Small intestine (tissue), 7 donors: ENCODE data around the gene RUFY3. TPM values are rescaled to one million over a fixed set of nuclear protein-coding genes. Genes with fewer than 3 reads are reported as not detected.

ENCODE experiments used
- DNase-seq, 2 donors: peaks; one replicate each; pipeline versions ENCODE4 v3.0.0 to v3.0.0-alpha.2; 2013
- FAIRE-seq: peaks from 2 replicates; lab custom pipeline; 2012; peaks lifted over from hg19 to GRCh38; lab: Jason Lieb, UNC
- H3K27ac ChIP-seq, 3 donors: one replicate each; pipeline ENCODE4 v1.5.1; 2013; ENCODE audit warnings: low read length in 2 of 3, mild to moderate bottlenecking in 2 of 3, control low read depth in 1 of 3, inconsistent platforms in 1 of 3, low read depth in 1 of 3, moderate library complexity in 1 of 3
- H3K27me3 ChIP-seq, 3 donors: one replicate each; pipeline ENCODE4 v1.6.1; 2013; ENCODE audit warnings: low read length in 3 of 3, inconsistent platforms in 1 of 3; ENCODE audit not compliant: control insufficient read depth in 3 of 3, insufficient read depth in 3 of 3
- H3K36me3 ChIP-seq, 3 donors: one replicate each; pipeline ENCODE4 v1.6.1; 2013; ENCODE audit warnings: low read length in 3 of 3, inconsistent platforms in 1 of 3, low read depth in 1 of 3, mild to moderate bottlenecking in 1 of 3, moderate library complexity in 1 of 3; ENCODE audit not compliant: control insufficient read depth in 3 of 3, insufficient read depth in 2 of 3
- H3K4me1 ChIP-seq, 3 donors: one replicate each; pipeline ENCODE4 v1.6.1; 2013; ENCODE audit warnings: low read length in 2 of 3, inconsistent platforms in 1 of 3, low read depth in 1 of 3, mild to moderate bottlenecking in 1 of 3, moderate library complexity in 1 of 3; ENCODE audit not compliant: control insufficient read depth in 3 of 3, insufficient read depth in 2 of 3
- H3K4me3 ChIP-seq, 3 donors: one replicate each; pipeline ENCODE4 v1.5.1; 2013; ENCODE audit warnings: low read length in 3 of 3, control low read depth in 1 of 3, inconsistent platforms in 1 of 3, low read depth in 1 of 3, mild to moderate bottlenecking in 1 of 3, moderate library complexity in 1 of 3
- H3K9me3 ChIP-seq, 2 donors: one replicate each; pipeline ENCODE4 v1.6.1; 2013; ENCODE audit warnings: low read depth in 1 of 2, low read length in 1 of 2; ENCODE audit not compliant: control insufficient read depth in 2 of 2, insufficient read depth in 1 of 2
- WGBS, 3 donors: extraction: QIAGEN DNeasy Blood & Tissue Kit; methylation state at CpG; one replicate each; pipeline ENCODE4 v1.1.7; 2013; 5-methylcytosine and 5-hydroxymethylcytosine counted together
- polyA plus RNA-seq, 4 donors: library from polyadenylated mRNA; stranded (reverse) in 3 of 4; unstranded in 1 of 4; fragments of 200-250 nt in 3 of 4; fragments of 120-200 nt in 1 of 4; gene quantifications; one replicate each; pipeline versions ENCODE4 v1.2.1 to v1.2.3, GENCODE V29; 2013
- donor health status: healthy with polysubstance abuse.
- donor health status: control.
- donor health status: control.
- donor health status: Bipolar disorder and iron deficiency.
- donor health status: healthy.

Gene RUFY3
- polyA plus RNA-seq, 4 donors = 13.8 to 48.4 (median 18.2) TPM

DNA sequence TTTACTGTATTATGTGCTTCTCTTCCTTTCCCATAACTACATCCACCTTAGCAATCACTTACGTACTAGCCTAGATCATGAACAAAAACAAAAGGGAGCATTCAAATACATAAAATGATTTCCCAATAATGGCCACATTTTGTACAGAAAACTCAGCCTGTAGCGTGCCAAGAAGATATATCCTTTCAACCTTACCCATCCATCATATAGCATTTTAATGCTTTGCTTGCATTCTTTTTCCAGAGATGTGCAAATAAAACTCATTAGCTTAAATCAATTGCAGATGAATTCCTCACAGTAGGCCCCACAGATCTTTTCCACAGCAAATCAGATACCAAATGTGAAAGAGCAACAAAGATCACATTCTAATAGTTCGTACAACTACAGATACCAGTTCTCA is 97.2 kb downstream of the RUFY3 start:
- Histone ChIP-seq H3K27me3 (no peaks in the 10 kb centered on the region), H3K36me3 (peaks cover 4 to 26% (median 6%) of the 10 kb centered on the region in 3 donors), H3K4me1 (no peaks in the 10 kb centered on the region), H3K9me3 (no peaks in the 10 kb centered on the region), H3K4me3 (no peak overlapping the region), H3K27ac (no peak overlapping the region)
- DNase-seq (no peak), FAIRE-seq (no peak)
- WGBS, 3 donors = 92 to 94% (median 94%) methylated on average over 3 of the region's 3 CpGs

DNA sequence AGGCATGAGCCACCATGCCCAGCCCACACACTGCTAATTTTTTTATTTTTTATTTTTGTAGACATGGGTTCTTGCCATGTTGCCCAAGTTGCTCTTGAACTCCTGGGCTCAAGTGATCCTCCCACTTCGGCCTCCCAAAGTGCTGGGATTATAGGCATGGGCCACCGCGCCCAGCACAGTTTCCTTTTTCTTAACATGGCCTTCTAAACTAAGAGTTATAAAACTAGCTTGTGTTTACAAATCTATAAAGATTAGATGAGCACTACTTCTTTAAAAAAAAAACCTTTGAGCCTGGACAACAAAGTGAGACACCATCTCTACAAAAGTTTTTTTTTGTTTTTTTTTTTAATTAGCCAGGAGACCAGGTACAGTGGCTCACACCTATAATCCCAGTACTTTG is 107.3 kb downstream of the RUFY3 start:
- DNase-seq (no peak), FAIRE-seq (no peak)
- 94 to 99% (median 96%) methylated on average over 3 of the region's 3 CpGs for WGBS, 3 donors
- Histone ChIP-seq H3K36me3 (peaks cover 18 to 55% (median 30%) of the 10 kb centered on the region in 3 donors), H3K4me1 (no peaks in the 10 kb centered on the region), H3K4me3 (no peak overlapping the region), H3K27me3 (no peaks in the 10 kb centered on the region), H3K9me3 (no peaks in the 10 kb centered on the region), H3K27ac (no peak overlapping the region)

DNA sequence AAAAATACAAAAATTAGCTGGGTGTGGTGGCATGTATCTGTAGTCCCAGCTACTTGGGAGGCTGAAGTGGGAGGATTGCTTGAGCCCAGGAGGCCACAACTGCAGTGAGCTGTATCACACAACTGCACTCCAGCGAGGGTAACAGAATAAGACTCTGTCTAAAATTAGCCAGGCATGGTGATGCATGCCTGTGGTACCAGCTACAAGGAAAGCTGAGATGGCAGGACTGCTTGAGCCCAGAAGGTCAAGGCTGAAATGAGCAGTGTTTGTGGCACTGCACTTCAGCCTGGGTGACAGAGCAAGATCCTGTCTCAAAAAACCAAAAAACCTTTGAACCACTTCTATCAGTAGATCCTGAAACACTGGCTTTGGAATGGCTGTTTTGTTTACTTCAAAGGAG is 107.7 kb downstream of the RUFY3 start:
- H3K27me3 ChIP-seq = no peaks in the 10 kb centered on the region
- no peaks in the 10 kb centered on the region for H3K9me3 ChIP-seq
- H3K27ac ChIP-seq = no peak overlapping the region
- FAIRE-seq = no peak
- 89 to 100% (median 94%) methylated on average over 1 of the region's 1 CpG for WGBS, 3 donors
- H3K4me1 ChIP-seq = no peaks in the 10 kb centered on the region
- DNase-seq = no peak
- no peak overlapping the region for H3K4me3 ChIP-seq
- H3K36me3 ChIP-seq = peaks cover 18 to 52% (median 26%) of the 10 kb centered on the region in 3 donors

DNA sequence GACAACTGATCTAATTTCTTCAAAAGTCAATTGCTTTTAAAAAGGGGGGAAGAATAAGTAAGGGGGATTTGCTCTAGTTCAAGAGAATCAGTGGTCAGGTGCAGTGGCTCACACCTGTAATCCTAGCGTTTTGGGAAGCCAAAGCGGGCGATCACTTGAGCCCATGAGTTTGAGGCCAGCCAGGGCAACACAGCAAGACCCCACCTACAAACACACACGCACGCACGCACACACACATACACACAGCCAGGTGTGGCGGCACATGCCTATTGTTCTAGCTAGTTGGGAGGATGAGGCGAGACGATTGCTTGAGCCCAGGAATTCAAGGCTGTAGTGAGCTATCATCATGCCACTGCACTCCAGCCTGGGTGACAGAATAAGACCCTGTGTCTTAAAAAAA is 108.3 kb downstream of the RUFY3 start:
- FAIRE-seq (no peak), DNase-seq (no peak)
- WGBS, 3 donors = 86 to 95% (median 95%) methylated on average over 9 of the region's 9 CpGs
- Histone ChIP-seq H3K4me3 (no peak overlapping the region), H3K36me3 (peaks cover 15 to 52% (median 26%) of the 10 kb centered on the region in 3 donors), H3K27ac (no peak overlapping the region), H3K9me3 (no peaks in the 10 kb centered on the region), H3K27me3 (no peaks in the 10 kb centered on the region), H3K4me1 (no peaks in the 10 kb centered on the region)

DNA sequence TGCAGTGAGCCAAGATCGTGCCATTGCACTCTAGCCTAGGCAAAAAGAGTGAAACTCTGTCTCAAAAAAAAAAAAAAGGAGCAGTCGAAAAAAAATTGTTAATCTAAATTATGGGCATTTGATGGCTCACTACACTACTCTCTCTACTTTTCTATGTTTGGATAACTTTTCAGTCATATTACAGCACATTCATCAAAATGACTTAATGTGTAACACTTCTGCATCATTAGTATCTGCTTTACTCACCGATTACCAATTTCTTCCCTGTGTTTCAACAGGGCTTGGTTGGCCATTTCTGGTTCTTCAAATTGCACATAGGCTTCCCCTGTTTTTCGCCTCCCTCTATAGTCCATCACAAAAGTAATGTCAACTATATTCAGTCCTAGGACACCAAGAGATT is 109.5 kb downstream of the RUFY3 start:
- H3K4me3 ChIP-seq = no peak overlapping the region
- no peaks in the 10 kb centered on the region for H3K9me3 ChIP-seq
- no peak overlapping the region for H3K27ac ChIP-seq
- FAIRE-seq (no peak), DNase-seq (no peak)
- peaks cover 0 to 2% (median 0%) of the 10 kb centered on the region in 3 donors for H3K4me1 ChIP-seq
- WGBS, 3 donors = 86 to 96% (median 93%) methylated on average over 4 of the region's 4 CpGs
- H3K27me3 ChIP-seq = no peaks in the 10 kb centered on the region
- H3K36me3 ChIP-seq = peaks cover 10 to 53% (median 21%) of the 10 kb centered on the region in 3 donors

DNA sequence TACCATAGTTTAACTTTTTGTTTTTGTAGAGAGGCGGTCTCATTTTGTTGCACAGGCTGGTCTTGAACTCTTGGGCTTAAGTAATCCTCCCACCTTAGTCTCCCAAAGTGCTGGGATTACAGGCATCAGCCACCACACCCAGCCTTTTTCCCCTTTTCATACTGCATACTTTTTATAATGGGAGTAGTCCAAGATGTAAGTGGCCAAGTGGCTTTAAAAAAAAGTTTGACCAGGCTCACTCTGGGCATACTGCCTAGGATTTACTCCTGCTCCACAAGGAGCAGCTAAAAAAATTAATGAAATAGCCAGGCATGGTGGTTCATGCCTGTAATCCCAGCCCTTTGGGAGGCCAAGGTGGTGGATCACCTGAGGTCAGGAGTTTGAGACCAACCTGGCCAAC is 111.9 kb downstream of the RUFY3 start:
- H3K9me3 ChIP-seq = no peaks in the 10 kb centered on the region
- H3K27me3 ChIP-seq = no peaks in the 10 kb centered on the region
- no peak overlapping the region for H3K27ac ChIP-seq
- DNase-seq (no peak), FAIRE-seq (no peak)
- H3K4me1 ChIP-seq = peaks cover 0 to 9% (median 7%) of the 10 kb centered on the region in 3 donors
- H3K4me3 ChIP-seq = no peak overlapping the region
- WGBS, 3 donors = 96 to 100% (median 97%) methylated on average over 1 of the region's 1 CpG
- peaks cover 8 to 37% (median 17%) of the 10 kb centered on the region in 3 donors for H3K36me3 ChIP-seq

DNA sequence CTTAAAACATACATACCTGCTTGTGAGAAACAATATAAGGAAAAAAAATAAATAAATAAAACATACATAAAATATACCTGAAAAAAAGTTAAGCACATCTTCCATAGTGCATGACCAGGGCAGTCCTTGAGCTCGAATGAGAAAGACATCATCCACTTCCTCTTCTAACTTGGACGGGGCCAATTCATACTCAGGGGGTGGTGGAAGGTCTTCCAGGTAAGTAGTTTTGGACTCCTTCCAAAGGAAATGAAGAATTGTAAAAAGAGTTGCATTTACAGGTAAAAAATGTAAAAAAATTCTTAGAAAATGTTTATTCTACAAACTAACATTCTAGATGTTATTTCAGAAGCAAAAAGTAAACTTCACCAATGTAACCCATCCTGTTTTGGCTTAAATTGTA is 114.3 kb downstream of the RUFY3 start:
- Histone ChIP-seq H3K9me3 (no peaks in the 10 kb centered on the region), H3K4me1 (peaks cover 0 to 9% (median 7%) of the 10 kb centered on the region in 3 donors), H3K27me3 (no peaks in the 10 kb centered on the region), H3K4me3 (no peak overlapping the region), H3K27ac (no peak overlapping the region), H3K36me3 (peaks cover 8 to 25% (median 14%) of the 10 kb centered on the region in 3 donors)
- WGBS, 3 donors = 51 to 68% (median 52%) methylated on average over 2 of the region's 2 CpGs
- FAIRE-seq (no peak), DNase-seq (no peak)

DNA sequence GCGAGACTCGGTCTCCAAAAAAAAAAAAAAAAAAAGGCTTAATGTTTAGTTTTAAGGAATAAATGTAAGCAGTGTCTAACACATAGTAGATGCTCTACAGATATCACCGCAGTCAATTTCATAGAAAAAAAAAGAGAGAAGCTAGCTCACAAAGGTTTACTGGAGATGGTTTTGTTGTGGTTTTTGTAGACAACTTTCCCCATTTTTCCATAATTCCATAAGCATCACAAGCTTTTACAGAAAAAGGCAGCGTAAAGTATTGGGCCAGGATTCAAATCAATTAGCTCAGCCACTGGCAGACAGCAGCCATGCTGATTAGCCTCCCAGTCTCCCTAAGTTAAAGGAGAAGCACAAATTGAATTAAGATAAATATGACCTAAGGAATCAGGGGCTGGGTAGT is 116.4 kb downstream of the RUFY3 start:
- FAIRE-seq (no peak), DNase-seq (peak; percentile 18 to 37)
- Histone ChIP-seq H3K27me3 (no peaks in the 10 kb centered on the region), H3K4me3 (peak overlapping the region in 2 of 3 donors; percentile 86 to 93), H3K4me1 (peaks cover 0 to 9% (median 7%) of the 10 kb centered on the region in 3 donors), H3K9me3 (no peaks in the 10 kb centered on the region), H3K36me3 (peaks cover 2 to 18% (median 8%) of the 10 kb centered on the region in 3 donors), H3K27ac (peak overlapping the region in 2 of 3 donors; percentile 76 to 96)
- WGBS, 3 donors = 7 to 10% (median 8%) methylated on average over 2 to 4 of the region's 4 CpGs
